GM19328 (cell line): ENCODE measurements around the gene ATF6.

Experiments
- ATAC-seq: cut with Tn5 transposase; IDR thresholded peaks from one replicate; pipeline ENCODE4 v1.9.1; 2021; ENCODE audit warnings: mild to moderate bottlenecking, moderate library complexity; ENCODE audit not compliant: unreplicated experiment

The ATF6 gene

DNA sequence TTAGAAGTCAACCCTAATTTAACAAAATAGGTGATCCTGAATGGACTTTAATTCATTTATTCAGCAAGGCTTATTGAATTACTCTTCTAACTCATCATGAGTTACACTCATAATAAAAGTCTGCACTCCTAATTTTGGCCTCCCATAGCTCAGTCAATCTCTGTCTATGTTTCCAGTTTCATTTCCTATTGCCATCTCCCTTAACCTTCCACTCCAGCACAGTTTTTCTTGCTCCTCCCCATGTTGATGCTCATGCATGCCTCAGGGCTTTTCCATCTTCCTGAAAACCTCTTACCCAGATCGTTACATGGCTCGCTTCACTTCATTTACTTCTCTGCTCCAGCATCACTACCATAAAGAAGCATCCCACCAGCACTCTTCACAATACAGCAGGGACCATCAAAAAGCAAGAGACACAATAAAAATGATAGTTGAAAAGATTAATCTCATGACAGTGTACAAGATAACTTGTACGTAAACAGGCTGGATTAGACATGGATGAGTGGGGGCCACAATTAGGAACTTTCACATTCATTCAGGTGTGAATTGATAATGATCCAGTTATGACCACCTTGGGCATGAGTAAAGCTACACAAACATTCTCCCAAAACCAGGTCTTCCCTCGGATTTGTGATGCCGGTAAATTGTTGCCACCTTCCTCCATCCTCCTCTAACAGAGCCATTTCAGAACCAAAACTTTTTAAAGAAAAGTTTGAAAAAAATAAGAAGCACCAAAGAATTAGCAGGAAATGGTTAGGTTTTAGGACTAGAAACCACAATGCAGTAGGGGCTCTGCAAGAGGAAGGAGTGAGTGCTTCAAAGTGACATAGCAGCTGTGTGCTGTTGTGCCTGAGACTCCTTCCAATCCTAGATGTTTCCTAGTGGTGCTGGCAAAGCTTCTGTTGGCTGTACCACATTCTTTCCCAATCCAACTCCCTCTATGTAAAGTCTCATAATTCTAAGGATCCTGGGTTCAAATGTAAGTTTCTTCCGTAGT lies 167.8 kb downstream of the ATF6 start:
- no peak for ATAC-seq

DNA sequence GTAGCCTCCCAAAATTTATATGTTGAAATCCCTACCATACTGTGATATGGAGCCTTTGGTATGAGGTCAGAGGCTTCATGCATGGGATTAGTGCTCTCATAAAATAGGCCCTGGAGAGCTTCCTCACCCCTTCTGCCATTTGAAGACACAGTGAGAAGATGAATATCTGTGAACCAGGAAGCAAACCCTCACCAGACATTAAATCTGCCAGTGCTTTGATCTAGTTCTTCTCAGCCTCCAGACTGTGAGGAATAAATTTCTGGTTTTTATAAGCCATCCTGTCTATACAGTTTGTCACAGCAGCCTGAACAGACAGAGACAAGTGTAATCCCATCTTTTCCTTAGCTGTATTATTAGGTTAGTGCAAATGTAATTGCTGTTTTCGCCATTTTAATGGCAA lies 169.1 kb downstream of the ATF6 start:
- no peak for ATAC-seq

DNA sequence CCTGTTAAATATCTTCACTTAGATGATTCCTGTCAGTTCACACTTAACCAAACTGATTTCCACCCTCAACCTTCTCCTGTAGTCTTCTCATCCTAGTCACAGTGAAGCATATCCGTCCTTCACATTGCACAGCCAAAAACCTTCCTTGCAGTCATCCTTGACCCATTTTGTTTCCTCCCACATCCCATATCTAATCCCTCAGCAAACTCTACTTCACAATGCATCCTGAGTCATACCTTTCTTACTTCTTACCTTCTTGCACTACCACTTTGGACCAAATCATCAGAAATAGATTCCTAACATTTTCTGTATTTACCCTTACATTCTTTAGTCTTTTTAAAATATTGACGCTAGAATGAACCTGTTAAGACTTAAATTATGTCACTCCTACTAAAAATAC lies 170.7 kb downstream of the ATF6 start:
- ATAC-seq, result no peak

DNA sequence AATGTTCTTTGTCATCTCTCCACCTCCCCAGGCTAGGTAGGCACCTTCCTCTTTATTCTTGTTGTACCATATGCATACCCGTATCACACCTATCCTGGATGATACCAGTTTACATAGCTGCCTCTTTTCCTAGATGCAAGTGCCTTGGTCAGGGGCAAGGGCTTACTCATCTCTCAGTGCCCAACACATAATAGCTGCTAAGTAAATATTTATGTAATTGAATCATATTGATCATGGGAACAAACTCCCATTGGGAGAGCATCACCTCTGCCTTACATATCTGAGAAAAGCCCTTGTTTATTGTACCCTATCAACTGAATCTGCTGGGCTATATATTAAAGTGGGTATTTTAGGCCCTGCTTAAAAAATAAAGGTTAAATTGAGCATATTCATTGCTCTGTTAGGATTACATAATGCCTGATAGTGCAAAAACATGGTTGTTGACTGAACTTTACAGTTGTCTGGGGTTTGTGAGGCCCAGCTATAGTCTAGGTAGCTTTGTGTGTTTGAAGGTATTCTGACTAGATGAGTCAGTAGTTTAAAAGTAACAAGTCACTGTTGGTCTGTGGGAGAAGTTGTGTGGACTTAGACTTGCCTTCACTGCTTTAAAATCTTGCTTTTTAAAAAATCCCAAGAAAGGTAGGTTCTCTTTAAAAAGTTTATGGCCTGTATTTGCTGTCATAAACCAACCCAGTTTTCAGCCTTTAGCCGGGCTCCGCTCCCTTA lies 174.9 kb downstream of the ATF6 start:
- ATAC-seq, result no peak

DNA sequence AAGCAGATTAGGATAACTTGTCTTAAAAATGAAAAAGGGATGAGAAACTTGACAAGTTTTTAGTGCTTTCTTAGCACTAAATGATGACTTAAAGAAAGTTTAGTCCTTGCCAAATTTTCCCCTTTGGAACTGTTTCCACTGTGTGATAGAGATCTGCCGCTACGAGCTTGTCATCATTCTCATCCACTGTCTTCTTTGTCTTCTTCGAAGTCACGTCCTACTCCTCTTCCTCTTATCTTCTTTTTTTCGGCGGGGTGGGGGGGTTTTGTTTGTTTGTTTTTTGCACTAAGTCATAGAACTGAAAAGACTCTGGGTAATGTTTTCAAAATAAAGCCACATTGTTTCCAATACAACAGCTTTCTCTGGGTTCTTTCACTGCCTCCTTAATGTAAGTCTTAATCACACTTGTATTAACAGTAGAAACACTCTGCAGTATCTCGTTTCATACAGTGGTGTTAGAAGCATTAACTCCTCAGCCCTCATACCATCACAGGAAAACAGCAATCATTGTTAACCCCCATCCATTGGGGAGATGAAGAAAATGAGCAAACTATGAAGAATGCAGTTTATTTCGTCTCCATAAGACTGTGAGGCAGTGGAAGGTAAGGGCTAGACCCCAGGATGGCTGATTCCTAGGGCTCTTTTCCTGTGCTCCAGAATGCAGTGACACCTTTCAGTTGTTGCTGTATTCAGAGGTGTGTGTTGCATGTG lies 175.8 kb downstream of the ATF6 start:
- no peak for ATAC-seq

DNA sequence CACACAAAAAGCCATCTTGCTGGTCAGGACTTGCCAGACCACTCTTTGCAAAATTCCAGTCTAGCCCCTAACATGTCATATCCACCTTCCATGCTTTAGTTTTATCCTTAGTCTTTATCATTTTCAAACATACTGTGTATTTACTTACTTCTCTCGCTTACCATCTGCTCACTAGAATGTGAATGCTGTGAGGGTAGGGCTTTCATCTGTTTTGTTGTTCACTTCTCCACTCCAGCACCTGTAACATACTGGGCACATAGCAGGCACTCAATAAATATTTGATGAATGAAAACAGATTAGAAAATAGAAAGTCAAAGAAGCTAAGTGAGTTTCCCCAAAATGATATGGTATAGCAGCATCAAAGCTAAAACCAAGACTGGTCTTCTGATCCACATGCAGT lies 177.6 kb downstream of the ATF6 start:
- no peak for ATAC-seq

DNA sequence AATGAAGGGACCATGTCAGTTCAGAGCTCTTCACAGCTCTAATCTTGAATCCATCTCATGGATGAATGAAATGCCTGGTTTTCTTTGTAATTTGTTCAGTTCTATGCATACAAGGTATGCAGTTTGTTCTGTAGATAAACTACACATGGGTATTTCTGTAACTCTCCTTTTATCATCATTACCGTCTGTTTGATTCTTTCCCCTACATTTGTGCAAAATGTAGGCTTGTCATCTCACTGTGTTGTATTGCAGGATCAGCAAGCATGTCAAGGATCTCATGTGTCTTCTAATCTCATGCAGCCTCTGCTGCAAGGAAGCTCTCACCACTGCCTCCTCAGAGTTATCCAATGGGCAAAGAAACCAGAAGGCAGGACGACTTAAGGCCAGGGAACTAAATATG lies 178.3 kb downstream of the ATF6 start:
- ATAC-seq, result no peak

DNA sequence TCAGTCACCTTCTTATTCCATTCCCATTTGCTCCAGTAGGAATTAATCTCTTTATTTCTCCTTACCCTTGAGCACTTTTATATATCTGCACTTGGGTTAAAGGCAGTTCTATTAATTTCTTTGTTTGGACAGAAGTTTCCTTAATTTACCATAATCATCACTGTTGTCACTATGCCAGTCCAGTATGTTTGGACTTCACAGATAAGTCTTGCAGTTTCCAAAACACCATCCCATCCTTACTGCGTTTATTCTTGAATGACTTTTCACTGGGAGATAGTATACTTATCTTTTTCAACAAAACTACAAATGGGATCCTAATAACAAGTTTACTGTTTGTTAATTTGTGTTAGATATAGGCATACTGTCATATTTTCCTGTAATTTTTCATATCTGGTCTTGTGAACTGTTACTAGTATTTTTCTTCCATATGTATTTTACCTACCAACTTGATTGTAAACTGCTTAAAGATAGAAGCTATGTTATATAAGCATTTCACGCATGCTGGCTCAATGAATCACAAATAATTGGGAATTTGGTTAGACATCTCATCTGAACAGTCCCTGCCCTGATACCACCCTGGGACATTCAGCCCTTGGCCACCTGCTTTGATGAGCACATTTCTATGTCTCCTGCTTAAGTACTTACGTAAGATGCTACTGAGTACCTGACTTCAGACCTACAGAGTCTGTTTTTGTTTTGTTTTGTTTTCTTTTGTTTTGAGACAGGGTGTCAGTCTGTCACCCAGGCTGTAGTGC lies 179.4 kb downstream of the ATF6 start:
- no peak for ATAC-seq

DNA sequence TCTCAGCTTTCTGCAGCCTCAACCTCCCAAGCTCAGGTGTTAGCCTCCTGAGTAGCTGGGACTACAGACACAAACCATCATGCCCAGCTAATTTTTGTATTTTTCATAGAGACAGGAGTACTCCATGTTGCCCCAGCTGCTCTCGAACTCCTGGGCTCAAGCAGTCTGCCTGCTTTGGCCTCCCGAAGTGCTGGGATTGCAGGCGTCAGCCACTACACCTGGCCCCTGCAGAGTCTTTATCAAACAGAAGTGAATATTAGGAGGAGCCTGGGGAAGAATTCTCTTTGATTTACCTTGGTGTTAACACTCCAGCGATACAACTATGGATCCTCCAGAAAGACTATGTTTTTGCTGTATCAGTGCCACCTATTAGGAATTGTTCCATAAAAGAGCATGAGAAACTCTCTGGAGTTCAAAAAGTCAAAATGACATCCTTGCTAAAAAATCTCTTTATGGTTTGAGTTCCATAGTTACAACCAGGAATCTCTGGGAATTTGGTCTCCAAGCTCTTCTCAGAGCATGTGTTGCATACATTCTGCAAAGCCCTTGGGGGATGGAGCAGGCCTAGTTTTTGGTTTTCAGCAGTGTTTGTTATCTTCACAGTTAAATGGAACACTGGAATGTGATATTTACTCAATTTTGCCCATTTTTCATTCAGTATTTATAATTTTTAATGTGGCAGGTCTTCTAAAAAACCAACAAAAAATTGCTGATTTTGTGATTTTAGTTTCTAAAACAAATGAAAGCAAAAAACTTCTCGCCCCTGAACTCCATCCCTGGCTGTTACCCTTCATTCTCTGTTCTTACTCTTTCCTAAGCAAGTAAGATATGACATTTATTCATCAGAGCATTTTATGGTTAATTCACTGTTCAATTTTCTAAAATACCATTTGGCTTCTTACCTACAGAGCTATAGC lies 180.2 kb downstream of the ATF6 start:
- no peak for ATAC-seq

DNA sequence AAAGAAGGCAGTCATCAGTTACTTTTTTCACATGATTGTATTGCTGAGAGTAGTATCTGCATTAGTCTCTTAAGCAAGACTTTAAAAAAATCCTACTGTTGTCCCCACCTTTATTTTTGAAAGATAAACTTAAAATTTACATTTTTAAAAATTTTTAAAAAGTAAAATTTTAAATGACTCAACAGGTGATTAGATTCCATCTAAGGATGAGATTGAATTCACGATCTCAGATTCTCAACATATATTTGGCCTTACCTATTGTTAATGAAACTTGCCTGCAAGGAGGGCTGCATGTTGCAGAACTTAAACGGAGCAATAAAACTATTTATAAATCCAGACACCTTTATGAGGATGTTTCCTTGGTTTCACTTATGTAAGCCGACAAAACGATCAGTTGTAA lies 182.3 kb downstream of the ATF6 start:
- no peak for ATAC-seq

DNA sequence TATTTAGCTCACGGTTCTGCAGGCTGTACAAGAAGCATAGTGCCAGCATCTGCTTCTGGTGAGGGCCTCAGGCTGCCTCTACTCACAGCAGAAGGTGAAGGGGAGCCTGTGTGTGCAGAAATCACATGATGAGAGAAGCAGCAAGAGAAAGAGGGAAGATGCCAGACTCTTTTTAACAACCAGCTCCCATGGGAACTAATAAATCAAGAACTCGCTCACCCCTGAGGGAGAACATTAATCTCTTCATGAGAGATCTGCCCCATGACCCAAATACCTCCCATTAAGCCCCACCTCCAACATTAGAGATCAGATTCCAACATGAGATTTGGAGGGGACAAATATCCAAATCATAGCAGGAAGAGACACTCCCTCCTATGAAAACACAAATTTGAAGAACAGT lies 183.4 kb downstream of the ATF6 start:
- no peak for ATAC-seq

DNA sequence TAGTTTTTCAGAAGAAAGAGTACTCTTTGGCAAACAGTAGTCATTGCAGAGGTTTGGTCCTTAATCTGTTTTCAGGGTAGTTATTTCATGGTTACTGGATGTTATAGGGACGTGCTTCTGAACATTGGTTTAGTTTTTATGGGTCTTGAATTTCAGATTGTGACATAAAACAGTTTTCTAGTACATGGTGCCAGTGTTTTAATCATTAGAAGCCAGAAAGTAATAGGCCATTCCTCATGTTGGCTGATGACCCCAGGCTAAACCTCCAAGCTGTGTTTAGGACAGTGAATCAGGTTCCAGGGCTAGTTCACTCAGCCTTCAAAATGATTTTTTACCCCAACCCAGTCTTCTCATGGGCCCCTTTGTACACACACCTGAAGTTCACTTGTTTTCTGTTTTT lies 184.3 kb downstream of the ATF6 start:
- no peak for ATAC-seq

DNA sequence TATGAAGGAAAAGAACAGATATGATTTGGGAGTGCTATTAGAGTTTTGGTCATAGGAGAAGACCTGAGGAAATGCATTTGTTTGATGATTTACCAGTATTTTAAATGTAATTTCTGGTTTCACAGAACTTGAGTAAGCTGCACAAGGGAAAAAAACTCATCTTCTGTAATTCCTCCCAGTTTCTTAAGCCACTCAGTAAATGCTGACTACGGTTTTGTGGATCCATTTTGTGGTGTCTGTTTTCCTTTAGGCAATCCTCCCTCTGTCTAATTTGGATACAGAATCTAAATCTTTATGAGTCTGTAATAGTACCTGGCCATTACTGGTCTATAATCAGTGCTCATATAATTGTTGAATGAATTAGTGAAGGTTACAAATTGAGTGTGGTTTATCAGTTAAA lies 185.5 kb downstream of the ATF6 start:
- ATAC-seq, result no peak

DNA sequence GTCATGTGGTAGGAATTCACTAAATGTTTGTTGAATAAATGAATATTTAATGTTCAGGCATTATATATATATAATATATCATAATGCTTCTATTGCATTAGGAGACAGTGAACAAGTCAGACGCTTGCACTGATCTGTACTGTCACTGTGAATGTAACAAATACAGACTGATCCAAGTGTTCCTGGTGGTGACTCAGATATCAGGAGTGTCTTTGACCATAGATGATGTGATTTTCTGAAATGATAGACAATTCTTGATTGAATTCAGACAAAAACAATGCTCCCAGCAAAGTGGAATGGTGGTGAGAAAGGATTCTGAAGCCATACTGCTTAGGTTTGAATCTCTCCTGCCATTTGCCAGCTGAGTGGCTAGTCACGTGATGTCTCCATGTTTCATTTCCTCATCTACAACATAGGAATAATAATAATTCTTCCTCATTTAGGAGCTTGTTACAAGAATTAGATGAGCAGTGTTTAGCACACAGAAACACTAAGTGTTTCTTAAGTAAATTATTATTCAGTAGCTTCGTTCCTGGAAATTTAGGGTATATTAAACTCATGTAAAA lies 186.6 kb downstream of the ATF6 start:
- no peak for ATAC-seq

DNA sequence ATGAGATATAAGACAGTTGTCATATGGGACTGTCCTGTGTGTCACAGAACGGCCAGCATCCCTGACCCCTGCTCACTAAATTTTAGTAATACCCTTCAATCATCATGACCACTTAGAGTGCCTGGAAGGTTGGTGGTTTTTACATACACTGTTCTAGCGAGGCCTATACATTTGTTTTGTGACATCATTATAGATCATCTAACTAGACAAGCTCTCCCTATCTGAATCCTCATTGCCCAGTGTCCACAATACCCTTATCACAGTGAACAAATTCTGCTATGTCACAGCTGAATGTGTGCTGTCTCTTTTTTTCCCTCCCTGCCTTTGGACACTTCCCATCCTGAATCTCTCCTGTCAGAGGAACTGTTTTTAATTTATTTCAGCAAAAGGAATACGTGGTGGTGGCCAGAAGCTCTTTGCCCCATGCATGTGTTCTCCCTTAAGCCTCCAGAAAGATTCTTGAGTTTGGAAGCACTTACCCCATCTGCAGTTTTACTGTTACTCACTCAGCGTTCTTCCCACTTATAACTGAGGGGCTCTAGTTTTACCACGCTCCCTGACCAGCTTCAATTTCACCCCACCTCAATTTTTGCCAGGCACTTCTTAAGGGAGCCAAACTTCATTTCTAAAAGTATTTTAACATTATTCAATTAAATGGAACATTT lies 187.3 kb downstream of the ATF6 start:
- ATAC-seq, result no peak

DNA sequence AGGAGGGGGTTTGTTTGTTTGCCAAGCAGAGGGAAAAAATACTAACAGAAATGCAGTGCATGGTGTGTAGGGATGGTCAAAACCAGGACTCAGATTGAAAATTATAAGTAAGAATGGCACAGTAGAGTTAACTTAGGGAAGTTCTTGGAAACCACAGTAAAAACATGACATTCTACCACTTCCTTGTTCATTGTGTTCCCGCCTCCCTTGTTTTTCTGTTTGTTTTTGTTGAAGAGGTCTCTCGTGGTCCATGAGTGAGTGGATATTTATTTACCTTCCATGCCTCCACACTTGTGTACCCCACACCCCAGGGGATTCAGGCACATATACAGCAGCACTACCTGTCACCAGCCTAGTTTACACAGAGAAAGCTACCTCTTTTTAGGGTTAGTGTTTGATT lies 187.9 kb downstream of the ATF6 start:
- no peak for ATAC-seq

DNA sequence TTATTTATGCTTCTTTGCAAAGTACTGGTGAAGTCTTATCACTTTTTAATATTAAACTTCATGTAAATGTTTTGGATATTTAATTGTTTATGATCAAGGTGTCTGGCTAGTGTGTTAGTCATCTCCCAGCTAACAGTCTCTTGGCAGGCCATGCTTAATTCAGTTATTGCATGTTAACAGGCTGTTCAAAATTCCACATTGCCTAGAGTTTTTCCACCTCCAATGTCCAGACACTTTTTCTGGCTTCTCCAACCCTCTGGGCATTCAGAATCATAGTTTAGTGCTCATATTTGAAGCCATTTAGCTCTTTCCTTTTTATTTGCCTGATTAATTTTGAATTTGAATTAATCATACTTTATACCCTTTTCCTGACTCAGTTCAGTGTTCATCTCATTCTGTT lies 188.3 kb downstream of the ATF6 start:
- no peak for ATAC-seq

DNA sequence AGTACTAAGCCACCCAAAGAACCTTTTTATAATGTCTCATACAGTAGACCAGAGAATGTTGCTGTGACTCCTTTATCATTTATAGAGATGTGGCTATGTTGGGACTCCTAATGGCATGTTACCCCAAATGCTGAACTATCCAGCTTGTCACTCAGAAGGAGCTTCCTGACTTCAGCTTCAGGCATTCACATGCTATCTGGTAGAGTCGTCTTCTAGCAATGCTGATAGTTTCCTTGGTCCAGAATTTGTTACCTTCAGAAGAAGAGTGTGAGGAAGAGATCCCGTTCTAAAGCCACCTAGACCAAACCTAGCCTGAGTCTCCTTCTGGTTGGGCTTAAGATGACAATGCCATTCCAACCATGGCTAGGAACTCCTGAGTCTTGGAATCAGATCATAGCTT lies 189.5 kb downstream of the ATF6 start:
- no peak for ATAC-seq

DNA sequence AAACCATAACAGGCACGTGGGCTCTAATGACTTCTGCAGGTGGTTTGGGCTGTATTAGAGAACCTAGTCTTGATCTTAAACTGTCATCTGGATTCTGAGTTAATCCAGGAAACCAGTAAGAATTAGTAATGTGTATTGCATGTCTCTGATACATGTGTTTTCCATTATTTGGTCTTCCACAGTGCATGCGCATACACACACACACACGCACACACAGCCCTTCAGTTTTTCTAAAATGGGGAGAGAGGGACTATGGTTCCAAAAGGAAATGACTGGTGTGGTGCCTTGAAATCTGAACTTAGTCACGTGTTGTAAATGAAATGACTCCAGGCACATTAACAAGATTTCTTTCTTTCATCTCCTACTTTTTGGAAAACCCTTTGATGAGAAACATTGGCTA lies 190.0 kb downstream of the ATF6 start:
- no peak for ATAC-seq
